ENCODE data around the gene DGKG.

DGKG gene

GRCh38 chr3:186268616-186269448 is 93.2 kb downstream of the DGKG start:
- DNase-seq: peak; percentile 80

- no peak for DNase-seq
Observed at GRCh38 chr3:186267758-186268157, 94.3 kb downstream of the DGKG start.

GRCh38 chr3:186264608-186265400 is 97.2 kb downstream of the DGKG start:
- DNase-seq: no peak

DNA sequence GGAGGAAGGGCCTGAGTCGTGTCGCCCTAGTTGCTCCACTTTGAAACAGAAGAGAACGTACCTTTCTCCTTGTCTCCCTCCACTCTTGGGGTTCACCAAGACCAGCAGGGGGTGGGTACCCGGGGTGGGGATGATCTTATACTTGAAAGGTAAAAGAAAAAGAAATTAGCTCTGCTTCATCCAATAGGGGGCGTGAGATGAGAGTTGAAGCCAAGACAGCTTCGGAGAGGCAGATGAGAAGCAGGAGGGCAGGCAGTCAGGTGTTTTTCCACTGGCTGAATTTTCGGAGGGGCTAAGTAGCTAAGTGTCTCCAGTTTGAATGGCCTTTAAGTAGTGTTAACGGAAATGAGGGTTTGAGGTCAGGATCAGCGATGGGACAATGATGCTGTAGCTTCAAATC is 100.4 kb downstream of the DGKG start:
- no peak for DNase-seq

DNA sequence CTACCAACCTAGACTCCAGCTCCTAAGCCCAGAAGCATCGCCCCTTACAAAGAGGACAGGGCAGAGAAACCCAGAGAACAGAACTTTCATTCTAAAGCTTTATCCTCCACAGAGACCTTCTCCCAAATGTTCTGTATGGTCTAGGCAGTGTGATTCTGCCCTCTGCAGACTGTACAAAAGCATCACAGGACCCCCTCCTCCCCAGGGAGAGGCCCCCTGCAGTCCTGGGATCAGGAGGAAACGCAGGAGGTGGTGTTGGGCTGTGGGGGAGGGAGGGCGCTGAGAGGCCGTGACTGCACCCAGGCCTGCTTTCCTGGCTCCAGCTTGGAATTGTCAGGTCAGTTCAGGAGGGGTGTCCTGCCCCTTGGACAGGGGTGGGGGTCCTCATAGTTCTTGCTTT is 101.3 kb downstream of the DGKG start:
- no peak for DNase-seq

DNA sequence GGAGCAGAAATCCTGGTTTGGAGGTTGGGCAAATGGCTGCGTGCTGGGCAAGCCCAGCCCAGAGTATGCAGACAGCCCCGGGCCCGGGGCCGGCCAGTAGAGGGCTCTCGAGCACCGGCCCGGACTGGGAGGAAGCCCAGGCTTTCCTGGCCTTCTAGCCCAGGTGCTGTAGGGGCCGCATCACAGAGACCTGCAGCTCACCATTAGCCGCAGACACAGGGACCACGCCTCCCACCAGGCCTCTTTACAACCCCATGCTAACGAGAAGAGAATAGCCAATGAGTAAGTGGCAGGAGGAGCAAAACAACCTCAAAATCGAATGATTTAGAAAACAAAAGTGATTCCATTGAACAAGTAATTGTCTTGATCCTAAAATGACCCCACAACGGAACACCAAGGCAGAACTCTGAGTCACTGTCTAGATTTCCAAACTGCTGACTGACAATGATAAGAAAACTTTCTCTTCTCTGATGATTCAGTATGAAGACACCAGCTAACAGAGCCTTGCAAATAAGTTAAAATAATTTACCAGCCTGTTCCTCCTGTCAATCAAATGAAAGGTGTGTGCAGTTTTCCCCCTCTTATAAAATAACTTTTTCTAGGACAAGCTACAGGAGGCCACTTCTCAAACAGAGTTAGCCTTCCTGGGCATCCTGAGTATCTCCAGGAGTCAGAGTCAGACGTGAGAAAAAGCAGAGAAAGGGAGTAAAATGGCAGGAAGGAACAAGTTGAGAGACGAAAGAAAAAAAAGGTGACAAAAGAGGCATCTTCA is 102.2 kb downstream of the DGKG start:
- DNase-seq: peak; percentile 96

DNA sequence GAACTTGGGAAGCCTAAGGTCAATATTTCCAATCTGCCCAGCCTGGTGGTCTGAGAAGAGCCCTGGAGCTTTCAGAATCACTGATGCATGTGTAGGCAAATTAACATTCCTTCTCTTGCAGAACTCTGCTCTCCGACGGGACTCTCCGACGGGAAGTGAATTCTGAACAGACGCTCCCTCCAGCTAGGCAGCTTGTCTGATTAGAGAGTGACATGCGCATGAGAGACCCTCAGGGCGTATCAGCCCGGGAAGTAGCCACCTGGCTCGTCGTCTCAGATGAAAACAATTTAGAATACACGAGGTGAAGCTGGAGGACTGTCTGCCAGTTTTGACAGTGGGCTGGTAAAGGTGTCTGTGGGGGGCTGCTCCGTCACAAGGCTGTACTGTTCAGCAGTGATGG is 103.1 kb downstream of the DGKG start:
- peak; percentile 96 for DNase-seq

- no peak for DNase-seq
Observed at GRCh38 chr3:186257866-186258265, 104.2 kb downstream of the DGKG start.

DNA sequence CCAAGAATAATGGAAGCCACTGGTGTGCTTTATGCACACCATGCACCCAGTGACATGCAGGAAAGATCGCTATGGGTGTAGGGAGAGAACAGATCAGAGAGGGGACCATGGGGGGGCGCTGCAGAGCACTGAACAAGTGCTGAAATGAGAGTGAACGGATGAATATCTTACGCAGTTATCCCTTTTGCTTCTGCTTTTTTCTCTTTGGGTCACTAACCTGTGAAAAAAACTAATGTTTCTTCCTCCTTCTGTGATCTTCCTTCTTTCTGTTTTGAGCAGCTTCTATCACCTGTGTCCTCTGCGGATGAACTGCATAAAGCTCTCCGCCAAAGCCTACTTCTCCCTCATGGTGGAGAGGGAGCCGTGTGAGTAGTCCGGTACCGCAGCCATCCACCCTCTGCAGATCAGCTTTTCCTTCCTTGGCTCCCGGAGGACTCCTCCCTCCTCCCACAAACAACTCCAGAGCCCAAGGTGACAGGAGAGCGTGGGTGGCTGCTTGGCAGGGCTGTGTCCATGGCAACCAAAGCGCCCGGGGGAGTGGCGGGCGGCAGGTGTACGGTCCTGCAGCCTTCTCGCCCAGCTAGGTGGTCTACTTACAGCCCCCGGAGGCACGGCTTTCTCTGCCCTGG is 106.2 kb downstream of the DGKG start:
- no peak for DNase-seq

DNA sequence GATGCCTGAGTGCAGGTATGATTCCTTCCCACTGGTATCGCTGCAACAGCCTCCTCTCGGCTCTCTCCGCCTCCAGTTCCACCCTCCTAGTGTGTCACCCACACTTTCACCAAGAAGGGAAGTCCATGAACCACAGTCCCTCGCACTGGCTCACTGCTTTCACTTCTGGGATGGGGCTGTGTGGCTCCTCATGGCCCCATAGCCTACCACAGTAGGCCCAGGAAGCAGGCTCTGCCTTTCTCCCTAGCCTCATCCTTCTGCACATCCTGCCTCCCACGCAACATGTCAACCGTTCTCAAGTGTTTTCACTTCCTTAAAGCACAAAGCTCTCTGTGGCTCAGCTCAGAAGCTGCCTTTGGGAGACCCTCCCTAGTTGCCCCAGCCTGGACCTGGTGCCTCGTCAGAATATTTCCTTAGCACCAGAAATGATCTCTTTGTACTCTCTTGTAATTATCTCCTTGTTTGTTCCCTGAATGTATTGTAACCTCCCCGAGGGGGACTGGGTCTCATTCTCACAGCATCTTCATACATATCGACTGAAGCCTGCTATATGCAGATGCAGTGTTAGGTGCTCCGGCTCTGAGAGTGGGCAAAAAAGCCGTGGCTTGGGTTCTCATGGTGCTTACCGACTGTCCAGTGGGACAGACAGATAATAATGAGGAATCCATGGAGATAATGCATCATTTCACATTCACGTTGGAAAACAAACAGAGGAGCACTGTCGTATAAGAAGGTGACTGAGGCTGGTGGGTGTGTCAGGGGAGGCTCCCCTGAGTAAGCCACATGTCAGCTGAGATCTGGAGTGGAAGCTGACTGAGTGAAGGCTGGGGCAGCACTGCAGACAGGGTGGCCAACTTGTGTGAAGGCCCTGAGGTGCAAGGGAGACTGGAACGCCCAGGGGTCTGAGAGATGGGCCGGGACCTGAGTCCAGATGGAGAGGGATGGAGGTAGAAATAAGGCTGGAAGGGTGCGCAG is 107.1 kb downstream of the DGKG start:
- DNase-seq: no peak

DNA sequence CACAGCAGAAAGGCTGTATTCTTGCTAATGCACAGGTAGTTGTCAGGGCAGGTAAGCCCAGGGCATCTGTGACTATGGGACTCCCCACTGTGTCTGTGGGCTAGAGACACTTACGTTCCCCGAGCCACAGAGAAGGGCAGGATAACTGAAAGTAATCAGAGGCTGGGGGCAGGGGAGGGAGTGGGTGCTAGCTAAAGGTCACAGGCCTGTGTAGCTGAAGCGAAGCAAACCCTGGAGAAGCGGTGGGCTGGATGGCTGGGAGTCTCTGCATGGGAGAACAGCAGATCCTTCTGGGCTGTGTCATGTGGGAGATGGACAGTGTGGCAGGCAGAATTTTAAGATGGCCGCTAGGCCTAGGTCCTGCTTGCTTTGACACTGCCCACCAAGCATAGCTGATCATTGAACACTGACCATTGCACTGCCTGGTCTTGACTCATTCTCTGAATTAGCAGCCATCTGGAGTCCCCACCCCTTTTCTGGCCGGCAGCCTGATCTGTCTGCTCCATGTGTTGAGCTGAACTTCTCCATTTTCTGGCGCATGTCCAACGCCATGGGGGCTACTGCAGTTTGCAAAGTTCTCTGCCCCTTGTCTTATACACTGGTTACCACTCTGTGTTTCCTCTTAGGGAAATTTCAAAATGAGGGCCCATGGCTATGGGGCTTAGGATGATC is 110.0 kb downstream of the DGKG start:
- no peak for DNase-seq

DNA sequence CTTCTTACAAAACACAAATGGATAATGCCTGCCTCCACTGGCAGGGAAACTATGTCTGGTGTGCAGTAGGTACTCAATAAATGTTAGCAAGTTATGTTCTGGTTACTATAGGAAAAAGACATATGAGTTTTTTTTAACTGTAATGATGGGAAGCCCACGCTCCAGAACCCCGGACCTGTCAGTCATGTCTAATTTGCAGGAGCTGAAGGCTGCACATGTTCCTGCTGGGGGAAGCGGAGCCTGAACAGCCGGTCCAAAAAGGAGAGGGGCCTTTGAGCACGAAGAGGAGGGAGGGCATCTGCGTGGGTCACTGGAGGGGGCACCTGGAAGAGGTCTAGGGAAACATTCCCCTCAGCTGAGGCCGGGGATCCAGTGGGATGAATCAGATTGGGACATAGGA is 113.2 kb downstream of the DGKG start:
- no peak for DNase-seq

- DNase-seq: no peak
Observed at GRCh38 chr3:186247821-186248814, 113.9 kb downstream of the DGKG start.

GRCh38 chr3:186246941-186247340 is 115.1 kb downstream of the DGKG start:
- DNase-seq: no peak

- DNase-seq: no peak
Observed at GRCh38 chr3:186244016-186244415, 118.0 kb downstream of the DGKG start.

DNA sequence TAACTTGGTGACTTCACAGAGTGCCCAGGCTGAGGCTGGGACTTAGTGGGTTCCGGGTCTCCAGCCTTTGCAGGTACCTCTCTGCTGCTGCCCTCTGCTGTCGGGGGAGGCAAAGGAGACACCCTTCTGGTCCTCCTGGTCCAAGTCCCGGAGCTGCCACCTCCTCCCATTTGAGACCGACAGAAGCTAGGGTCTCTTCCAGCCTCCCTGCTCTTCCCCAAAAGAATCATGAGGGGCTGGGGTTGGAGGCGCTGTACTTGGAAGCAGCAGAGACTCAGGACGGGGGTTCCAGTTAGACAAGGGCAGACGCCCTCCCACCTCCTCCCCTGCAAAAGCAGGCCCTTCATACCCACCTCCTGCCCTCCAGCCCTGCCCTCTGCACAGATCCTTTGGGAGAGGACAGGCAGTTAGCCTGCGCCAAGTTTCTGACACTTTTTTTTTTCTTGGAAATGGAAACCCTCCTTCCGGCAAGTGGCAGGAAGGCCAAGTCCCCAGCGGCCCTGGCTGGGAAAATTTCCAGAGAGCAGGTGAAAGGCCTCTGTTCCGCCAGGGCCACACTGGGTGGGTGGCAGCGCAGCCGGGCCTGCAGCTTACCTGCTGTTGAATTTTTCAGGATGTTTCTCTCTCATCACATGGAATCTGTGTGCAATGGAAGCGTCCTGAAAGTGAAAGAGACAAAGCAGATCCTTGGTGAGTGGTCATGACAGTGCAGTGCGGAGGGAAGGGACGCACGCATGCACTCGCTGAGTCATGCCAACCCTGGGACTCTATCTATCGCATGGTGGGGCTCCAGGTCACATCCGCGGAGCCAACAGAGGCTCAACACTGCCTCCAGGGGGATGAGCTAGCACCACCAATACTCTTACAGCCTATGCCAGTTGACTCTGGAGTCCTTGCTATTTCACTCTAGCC is 119.9 kb downstream of the DGKG start:
- DNase-seq: peak; percentile 95

DNA sequence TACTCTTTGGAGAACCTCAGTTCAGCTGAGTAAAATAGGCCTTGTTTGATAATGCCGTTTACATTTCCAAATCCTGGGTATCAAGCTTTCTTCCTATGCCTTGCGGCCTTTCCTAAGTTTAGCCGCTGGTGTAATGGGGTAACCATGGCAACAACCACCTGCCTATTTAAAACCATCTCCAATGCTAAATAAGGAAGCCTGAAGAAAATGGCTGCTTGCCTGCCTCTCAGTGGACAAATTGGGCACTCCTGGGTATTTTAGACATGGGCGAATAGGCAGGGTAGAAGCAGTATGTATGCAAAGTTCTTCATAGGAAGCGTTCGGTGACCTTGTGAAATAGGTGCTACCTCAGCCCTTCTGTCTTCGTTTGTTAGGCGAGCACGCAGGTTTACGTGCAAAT is 122.7 kb downstream of the DGKG start:
- DNase-seq: no peak

DNA sequence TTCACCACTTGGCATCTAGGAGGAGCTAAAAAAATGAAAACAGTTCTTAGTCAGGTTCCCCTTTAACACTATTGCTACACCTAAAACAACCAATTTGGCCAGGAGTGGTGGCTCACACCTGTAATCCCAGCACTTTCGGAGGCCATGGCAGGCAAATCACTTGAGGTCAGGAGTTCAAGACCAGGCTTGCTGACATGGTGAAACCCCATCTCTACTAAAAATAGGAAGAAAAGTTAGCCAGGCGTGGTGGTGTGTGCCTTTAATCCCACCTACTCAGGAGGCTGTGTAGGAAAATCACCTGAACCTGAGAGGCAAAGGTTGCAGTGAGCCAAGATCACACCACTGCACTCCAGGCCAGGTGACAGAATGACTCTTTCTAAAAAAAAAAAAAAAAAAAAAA is 124.1 kb downstream of the DGKG start:
- no peak for DNase-seq

All from islet precursor cell (in vitro differentiated cells).